Stomach smooth muscle (tissue), 2 donors: ENCODE measurements around the gene TIPRL.
"Not testable (repeated sequence)": the region's sequence is repeated elsewhere in the genome, so short reads cannot be mapped to it uniquely, and the experiment has no call there.

ENCODE experiments used
- H3K27ac ChIP-seq: one replicate; pipeline ENCODE4 v1.7.0; 2013; ENCODE audit warnings: mild to moderate bottlenecking, low read length, inconsistent platforms
- H3K27me3 ChIP-seq, 2 donors: one replicate each; pipeline ENCODE4 v1.7.0; 2013; ENCODE audit warnings: low read length in 2 of 2; ENCODE audit not compliant: insufficient read depth in 2 of 2, control insufficient read depth in 1 of 2
- H3K36me3 ChIP-seq, 2 donors: one replicate each; pipeline ENCODE4 v1.7.0; 2013; ENCODE audit warnings: low read length in 2 of 2; ENCODE audit not compliant: control insufficient read depth in 2 of 2, insufficient read depth in 2 of 2
- H3K4me1 ChIP-seq: one replicate; pipeline ENCODE4 v1.7.0; 2013; ENCODE audit warnings: low read length; ENCODE audit not compliant: control insufficient read depth, insufficient read depth
- H3K4me3 ChIP-seq, 2 donors: one replicate each; pipeline ENCODE4 v1.7.0; 2013; ENCODE audit warnings: low read length in 2 of 2
- H3K9ac ChIP-seq, 2 donors: one replicate each; pipeline ENCODE4 v1.7.0; 2013; ENCODE audit warnings: low read length in 2 of 2, mild to moderate bottlenecking in 1 of 2
- H3K9me3 ChIP-seq, 2 donors: one replicate each; pipeline ENCODE4 v1.7.0; 2013; ENCODE audit warnings: low read length in 2 of 2; ENCODE audit not compliant: control insufficient read depth in 2 of 2
- donor health status: healthy.
- donor health status: Pancreatic carcinoma.

Gene TIPRL

DNA sequence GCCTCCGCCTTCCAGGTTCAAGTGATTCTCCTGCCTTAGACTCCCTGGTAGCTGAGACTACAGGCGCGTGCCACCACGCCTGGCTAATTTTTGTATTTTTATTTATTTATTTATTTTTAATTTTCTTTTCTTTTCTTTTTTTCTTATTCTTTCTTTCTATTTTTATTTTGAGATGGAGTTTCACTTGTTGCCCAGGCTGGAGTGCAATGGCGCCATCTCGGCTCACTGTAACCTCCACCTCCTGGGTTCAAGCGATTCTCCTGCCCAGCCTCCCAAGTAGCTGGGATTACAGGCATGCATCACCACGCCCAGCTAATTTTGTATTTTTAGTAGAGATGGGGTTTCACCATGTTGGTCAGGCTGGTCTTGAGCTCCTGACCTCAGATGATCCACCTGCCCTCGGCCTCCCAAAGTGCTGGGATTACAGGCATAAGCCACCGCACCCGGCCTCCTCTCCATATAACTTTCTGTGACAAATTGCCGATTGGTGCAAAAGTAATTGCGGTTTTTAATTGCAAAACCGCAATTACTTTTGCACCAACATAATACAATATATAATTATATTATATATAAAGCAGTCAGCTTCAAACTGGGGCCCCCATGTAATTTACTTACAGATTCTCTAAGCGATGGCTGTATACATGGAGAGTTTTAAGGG, 2.4 kb downstream of the TIPRL start:
- not testable (repeated sequence) for H3K9me3 ChIP-seq, H3K27me3 ChIP-seq, H3K36me3 ChIP-seq, H3K4me3 ChIP-seq, H3K4me1 ChIP-seq, H3K9ac ChIP-seq, H3K27ac ChIP-seq

DNA sequence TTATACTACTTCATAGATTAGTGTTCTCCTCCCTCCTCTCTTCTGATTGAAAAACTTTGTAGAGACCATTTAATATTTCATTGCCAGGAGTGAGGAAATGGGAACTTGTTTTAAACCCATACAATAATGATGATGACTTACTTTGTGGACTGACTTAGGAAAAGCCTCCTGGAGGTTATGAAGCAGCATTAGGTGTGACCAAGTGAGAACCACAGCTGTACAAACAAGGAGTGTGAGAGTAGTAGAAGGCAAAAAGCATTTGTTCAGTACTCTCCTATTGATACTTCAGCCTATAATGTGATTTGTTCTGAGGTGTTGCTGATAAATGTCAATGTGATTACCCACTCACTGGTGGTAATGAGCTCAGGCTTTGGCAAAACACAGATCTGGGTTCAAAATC, 8.4 kb downstream of the TIPRL start:
- Histone ChIP-seq H3K9me3 (no peaks in the 10 kb centered on the region), H3K4me1 (no peaks in the 10 kb centered on the region), H3K4me3 (no peak overlapping the region), H3K27ac (no peak overlapping the region), H3K36me3 (peaks cover 6 to 12% of the 10 kb centered on the region in 2 donors), H3K27me3 (no peaks in the 10 kb centered on the region), H3K9ac (no peak overlapping the region)

DNA sequence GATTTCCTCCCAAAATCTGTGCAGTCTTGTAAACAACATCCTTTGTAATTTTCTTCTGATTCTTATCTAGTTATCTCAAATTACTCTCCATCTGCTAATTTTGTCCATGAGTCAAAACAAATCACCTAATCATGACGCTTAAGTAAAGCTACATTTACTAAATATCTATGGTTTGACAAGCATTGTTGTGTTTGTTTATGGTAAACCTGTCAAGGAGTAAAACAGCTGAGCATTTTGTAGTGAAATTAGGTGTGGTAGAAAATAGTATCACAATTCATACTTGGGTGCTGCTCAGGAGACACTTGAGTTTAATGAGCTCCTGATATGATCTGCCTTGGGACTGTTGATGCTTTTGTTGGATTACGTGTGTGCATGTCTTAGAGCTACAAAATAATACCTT, 11.6 kb downstream of the TIPRL start:
- Histone ChIP-seq H3K9ac (no peak overlapping the region), H3K36me3 (peaks cover 9 to 23% of the 10 kb centered on the region in 2 donors), H3K4me1 (no peaks in the 10 kb centered on the region), H3K9me3 (no peaks in the 10 kb centered on the region), H3K27me3 (no peaks in the 10 kb centered on the region), H3K27ac (no peak overlapping the region), H3K4me3 (no peak overlapping the region)

DNA sequence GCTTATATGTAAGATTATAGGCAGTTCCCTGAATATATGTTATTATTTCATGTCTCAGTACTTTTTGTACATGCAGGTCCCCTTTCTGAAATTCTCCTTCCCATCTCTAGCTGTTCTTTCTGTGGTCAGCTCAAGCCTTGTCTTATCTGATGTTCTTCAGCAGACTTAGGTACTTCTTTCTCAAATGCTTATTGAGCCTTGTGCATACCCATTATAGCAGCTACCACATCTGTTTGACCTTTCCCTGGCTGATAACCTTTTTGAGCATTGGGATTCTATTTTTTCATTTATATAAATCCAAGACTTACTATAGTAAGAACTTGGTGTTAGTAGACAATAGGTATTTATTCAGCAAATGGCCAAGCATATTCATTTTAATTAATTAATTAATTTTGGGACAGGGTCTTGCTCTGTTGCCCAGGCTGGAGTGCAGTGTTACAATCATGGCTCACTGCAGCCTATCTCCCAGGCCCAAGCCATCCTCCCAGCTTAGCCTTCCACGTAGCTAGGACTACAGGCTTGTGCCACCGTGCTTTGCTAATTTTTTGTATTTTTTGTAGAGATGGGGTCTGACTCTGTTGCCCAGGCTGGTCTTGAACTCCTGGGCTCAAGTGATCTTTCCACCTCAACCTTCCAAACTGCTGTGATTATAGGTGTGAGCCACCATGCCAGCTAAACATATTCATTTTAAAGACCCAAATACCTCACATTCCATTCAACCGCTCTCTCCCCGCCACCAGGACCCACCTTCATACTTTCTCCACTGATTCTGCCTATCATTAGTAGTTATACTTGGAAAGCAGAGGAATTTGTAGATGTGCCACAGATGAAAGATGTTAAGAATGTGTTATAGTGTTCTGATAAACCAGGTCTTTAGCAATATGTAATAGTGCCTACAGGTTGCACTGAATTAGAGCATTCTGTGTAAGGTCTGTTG, 16.7 kb downstream of the TIPRL start:
- Histone ChIP-seq H3K27me3 (no peaks in the 10 kb centered on the region), H3K27ac (no peak overlapping the region), H3K4me1 (no peaks in the 10 kb centered on the region), H3K9ac (no peak overlapping the region), H3K4me3 (no peak overlapping the region), H3K9me3 (no peaks in the 10 kb centered on the region), H3K36me3 (peaks cover 8 to 33% of the 10 kb centered on the region in 2 donors)

DNA sequence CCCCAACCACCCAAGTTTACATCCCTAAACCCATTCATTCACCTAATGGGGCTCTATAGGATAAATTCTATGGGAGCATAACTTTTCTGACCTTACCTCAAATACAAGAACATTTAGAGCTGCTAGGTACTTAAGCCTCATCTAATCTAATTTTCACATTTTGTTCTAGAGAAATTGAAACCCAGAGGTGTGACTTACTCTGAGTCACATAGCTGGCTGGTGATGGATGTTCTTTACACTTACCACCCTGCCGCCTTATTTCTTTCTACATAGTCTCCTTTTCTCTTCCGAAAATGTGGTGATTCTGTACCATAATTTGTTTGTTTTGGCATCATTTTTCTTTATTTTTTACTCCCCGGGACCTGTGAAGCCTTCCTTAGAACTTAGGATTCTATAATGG, 20.3 kb downstream of the TIPRL start:
- H3K4me3 ChIP-seq, result no peak overlapping the region
- H3K36me3 ChIP-seq, result peaks cover 8 to 33% of the 10 kb centered on the region in 2 donors
- H3K4me1 ChIP-seq, result no peaks in the 10 kb centered on the region
- no peaks in the 10 kb centered on the region for H3K27me3 ChIP-seq
- H3K9me3 ChIP-seq, result no peaks in the 10 kb centered on the region
- no peak overlapping the region for H3K9ac ChIP-seq
- H3K27ac ChIP-seq, result no peak overlapping the region

DNA sequence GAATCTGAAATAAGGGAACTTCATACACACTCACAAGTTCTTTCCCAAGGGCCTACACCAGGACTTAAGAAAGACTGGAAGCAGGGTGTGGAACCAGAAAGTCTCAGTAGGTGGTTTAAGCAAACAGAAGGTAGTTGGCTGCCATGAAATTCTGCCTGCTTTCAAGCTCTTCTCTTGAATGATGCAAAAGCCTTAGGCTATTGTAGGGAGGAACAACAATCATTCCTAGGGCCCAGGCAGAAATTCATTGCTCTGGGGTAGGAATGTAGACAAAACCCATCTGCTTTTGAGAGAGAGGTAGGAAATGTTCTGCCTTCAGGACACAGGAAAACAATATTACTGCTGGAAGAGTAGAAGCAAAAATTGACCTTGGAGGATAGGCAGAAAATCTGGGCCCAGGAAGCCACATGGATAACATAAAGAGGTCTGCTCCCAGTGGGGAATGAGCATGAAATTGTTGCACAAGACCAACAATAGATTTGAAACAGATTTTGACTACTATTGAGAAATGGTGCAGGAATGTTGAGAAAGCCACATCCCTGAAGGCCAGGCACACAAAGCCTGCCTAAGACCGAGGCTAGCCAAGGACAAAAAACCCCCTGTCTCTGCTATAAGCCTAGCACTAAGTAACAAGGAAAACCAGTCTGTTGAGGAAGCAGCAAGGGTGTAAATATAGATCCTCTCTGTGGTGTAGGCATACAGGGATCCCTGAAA, 24.3 kb downstream of the TIPRL start:
- Histone ChIP-seq H3K4me3 (no peak overlapping the region), H3K27me3 (no peaks in the 10 kb centered on the region), H3K36me3 (peaks cover 5 to 11% of the 10 kb centered on the region in 2 donors), H3K4me1 (no peaks in the 10 kb centered on the region), H3K27ac (no peak overlapping the region), H3K9ac (no peak overlapping the region), H3K9me3 (no peaks in the 10 kb centered on the region)

DNA sequence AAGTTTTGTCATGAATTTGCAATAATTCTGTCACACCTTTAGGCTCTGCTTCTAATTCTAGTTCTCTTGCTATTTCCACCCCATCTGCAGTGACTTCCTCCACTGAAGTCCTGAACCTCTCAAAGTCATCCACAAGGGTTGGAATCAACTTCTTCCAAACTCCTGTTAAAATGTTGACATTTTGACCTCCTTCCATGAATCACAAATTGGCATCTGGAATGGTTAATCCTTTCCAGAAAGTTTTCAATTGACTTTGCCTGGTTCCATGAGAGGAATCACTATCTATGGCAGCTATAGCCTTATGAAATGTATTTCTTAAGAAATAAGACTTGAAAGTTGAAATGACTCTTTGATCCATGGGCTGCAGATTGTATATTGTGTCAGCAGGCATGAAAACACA, 27.3 kb downstream of the TIPRL start:
- no peak overlapping the region for H3K4me3 ChIP-seq
- no peak overlapping the region for H3K9ac ChIP-seq
- peaks cover 2 to 3% of the 10 kb centered on the region in 2 donors for H3K9me3 ChIP-seq
- no peaks in the 10 kb centered on the region for H3K27me3 ChIP-seq
- H3K27ac ChIP-seq, result no peak overlapping the region
- H3K4me1 ChIP-seq, result no peaks in the 10 kb centered on the region
- H3K36me3 ChIP-seq, result no peaks in the 10 kb centered on the region

DNA sequence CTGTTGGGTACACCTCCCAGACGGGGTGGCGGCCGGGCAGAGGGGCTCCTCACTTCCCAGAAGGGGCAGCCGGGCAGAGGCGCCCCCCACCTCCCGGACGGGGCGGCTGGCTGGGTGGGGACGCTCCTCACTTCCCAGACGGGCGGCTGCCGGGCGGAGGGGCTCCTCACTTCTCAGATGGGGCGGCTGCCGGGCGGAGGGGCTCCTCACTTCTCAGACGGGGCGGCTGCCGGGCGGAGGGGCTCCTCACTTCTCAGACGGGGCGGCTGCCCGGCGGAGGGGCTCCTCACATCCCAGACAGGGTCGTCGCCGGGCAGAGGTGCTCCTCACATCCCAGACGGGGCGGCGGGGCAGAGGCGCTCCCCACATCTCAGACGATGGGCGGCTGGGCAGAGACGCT, 28.9 kb downstream of the TIPRL start:
- H3K4me3 ChIP-seq, H3K4me1 ChIP-seq, H3K27me3 ChIP-seq, H3K9me3 ChIP-seq, H3K9ac ChIP-seq, H3K27ac ChIP-seq, H3K36me3 ChIP-seq: not testable (repeated sequence)

DNA sequence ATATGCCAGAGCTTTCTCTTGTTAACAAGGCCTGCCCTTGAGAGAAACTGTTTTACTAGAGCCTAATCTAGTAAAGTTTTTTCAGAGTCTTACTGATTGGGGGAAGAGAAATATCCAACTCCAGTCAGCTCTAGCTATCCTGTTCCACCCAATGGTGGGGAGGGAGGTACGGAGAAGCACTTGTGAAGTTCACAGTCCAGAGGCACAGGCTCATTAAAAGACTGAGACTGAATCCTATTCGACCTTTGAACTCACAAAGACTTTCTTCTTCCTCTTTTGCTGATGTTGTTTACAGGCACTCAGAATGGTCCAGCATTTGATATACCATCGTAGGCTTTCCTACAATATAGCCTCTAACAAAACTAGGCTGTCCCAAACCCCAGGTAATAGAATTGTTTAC, 31.6 kb downstream of the TIPRL start:
- peaks cover 2 to 7% of the 10 kb centered on the region in 2 donors for H3K9me3 ChIP-seq
- H3K27ac ChIP-seq, result no peak overlapping the region
- H3K9ac ChIP-seq, result no peak overlapping the region

DNA sequence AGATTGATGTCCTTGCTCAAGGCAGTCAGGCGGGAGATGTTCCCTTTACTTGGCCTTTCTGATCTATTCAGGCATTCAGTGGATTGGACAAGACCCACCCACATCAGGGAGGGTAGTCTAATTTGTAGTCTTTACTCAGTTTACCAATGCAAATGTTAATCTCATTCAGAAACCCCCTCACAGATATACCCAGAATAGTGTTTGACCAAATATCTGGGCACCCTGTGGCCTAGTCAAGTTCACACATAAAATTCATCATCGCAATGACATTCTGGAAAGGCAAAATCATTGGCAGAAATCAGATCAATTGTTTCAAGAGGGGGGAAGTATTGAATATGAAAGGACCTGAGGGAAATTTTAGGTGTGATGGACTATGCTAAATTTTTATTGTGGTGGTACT, 34.6 kb downstream of the TIPRL start:
- no peak overlapping the region for H3K9ac ChIP-seq
- H3K36me3 ChIP-seq, result no peaks in the 10 kb centered on the region
- no peak overlapping the region for H3K4me3 ChIP-seq
- H3K4me1 ChIP-seq, result no peaks in the 10 kb centered on the region
- H3K27me3 ChIP-seq, result no peaks in the 10 kb centered on the region
- H3K9me3 ChIP-seq, result peaks cover 2 to 7% of the 10 kb centered on the region in 2 donors
- no peak overlapping the region for H3K27ac ChIP-seq

More for the DNA sequence above, 31.6 kb downstream of the TIPRL start:
- H3K4me1 ChIP-seq, result no peaks in the 10 kb centered on the region
- H3K36me3 ChIP-seq, result no peaks in the 10 kb centered on the region
- H3K4me3 ChIP-seq, result no peak overlapping the region
- no peaks in the 10 kb centered on the region for H3K27me3 ChIP-seq
